Effector CD8-positive, alpha-beta T cell (primary cell): ENCODE data around the gene CAMK2G.

Source experiments
- DNase-seq: peaks from one replicate; lab custom pipeline; 2025; lab: John Stamatoyannopoulos, UW

The CAMK2G gene

DNA sequence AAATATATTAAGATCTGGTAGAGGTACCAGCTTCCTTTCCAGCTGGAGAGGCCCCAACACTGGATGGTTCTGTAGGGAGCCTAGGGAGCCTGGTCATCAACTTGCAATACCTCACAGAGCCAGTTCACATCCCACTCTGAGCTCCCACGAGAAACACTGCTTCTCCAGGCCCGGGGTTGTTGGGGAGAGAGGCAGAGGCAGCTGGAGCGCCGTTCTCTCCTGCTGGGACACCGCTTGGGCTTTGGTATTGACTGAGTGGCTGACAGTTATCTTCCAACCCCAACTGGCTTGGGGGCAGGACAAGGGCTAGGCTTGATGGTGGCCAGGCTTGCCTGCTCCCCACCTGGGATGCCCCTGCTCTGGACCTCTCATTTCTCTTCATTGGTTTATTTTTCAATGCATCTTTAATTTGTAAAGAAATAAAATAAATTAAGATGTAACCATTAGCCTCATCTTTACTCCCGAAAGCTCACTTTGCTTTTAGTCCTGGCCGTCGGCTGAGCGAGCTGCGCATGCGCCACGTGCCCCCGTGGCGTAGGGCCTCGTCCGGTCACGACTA is 102.6 kb downstream of the CAMK2G start:
- peak; percentile 60 for DNase-seq

DNA sequence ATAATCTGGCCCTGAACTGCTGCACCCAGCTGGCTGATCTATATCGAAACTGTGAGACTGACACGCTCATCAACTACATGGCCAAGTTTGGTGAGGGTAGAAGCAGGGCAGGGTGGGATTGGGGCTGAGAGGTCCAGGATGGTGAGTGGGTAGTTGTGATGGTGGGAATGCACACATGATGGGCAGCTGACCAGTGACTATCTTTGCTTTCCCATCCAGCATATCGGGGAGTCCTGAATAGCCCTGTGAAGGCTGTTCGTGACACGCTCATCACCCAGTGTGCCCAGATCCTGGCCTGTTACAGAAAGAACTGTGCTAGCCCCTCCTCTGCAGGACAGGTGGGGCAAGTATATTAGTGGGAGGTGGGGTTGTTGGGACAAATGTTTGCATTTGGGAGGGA is 105.0 kb downstream of the CAMK2G start:
- DNase-seq = no peak

DNA sequence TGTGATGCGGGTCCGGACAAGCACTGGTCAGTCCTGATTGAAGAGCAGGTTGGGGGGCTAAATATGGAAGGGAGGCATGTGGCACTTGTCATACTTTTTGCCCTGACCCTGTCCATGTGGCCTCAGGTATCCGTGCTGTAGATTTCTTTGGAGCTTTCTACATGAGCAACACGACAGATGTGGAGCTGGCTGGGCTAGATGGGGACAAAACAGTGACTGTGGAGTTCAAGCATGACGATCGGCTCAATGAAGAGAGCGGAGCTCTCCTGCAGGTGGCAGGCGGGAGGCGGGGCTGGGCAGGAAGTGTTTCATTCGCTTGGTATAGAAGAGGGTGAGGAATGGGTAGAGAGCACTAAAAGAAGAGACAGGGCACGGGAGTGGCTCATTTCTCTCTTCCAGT is 105.5 kb downstream of the CAMK2G start:
- DNase-seq = peak; percentile 23

DNA sequence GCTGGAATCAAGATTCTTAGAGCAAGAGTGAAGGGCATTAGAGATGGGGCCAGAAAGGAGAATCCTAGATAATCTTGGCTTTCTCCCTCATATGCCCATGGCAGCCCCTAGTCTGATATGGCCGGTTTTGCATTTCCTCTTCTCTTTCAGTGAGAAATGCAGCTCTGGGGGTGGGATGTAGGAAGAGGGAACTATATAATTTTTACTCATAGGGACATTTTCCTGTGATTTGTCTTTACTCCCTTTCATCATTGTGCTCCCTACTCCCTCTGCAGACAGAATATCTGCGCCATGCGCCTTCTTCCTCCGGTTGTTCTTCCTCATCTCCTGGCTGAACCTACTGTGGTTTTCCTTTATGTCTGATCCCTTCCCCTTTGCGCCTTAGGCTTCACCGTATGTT is 109.3 kb downstream of the CAMK2G start:
- no peak for DNase-seq

DNA sequence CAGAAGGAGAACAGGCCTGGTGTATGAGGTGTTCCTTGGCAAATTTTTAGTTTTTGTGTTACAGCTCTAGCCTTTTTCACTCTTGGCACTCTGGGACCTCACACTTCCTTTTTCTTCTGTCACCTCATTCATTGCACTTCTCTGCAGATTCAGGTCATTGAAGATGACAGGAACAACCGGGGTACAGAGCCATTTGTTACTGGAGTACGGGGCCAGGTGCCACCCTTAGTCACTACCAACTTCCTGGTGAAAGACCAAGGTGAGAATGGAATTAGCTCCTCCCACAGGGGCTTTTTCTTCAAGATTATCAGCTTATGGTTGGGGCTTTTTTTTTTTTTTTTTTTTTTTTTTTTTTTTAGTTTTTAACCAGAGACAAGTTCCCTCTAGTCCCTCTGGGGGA is 111.0 kb downstream of the CAMK2G start:
- DNase-seq = no peak

DNA sequence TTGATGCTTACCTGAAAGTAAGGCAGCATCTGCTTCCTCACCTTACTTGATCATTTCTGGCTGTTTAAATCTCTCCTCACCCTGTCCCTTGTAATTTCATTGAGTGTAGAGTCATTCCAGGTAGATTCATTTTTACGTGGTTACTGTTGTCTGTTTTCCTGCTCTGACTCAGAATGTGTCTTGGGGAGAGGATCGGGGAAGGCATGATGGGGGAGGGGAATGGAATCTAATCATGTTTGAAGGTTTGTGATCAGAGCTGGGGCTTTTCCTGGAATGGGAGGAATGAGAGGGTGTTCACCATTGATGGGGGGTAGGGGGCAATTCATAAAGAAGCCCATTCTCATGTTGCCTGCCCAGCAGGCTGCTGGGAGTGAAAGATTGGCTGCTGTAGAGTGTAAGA is 111.4 kb downstream of the CAMK2G start:
- no peak for DNase-seq
